Suprapubic skin (tissue), 4 donors: ENCODE results near the gene EVX1. TPM values are rescaled to one million over a fixed set of nuclear protein-coding genes. Genes with fewer than 3 reads are reported as not detected.

Experiments used
- DNase-seq, 2 donors: peaks; one replicate each; pipeline ENCODE4 v3.0.0-alpha.2; 2019; ENCODE audit warnings: low spot score in 2 of 2
- H3K27ac ChIP-seq: fragments of 200-600 bp; sonication (generic); one replicate; pipeline ENCODE4 v1.5.1; 2019
- H3K27me3 ChIP-seq: fragments of 200-600 bp; sonication (generic); one replicate; pipeline ENCODE4 v1.5.1; 2019
- H3K36me3 ChIP-seq: fragments of 200-600 bp; sonication (generic); one replicate; pipeline ENCODE4 v1.5.1; 2019
- H3K4me1 ChIP-seq: fragments of 200-600 bp; sonication (generic); one replicate; pipeline ENCODE4 v1.5.1; 2019
- H3K4me3 ChIP-seq: fragments of 200-600 bp; sonication (generic); one replicate; pipeline ENCODE4 v1.5.1; 2019; ENCODE audit warnings: mild to moderate bottlenecking
- H3K9me3 ChIP-seq: fragments of 200-600 bp; sonication (generic); one replicate; pipeline ENCODE4 v1.5.1; 2019
- EP300 ChIP-seq: sonication (generic); formaldehyde crosslinking; IDR thresholded peaks from one replicate; pipeline ENCODE4 v1.6.1; 2017; ENCODE audit warnings: antibody characterized with exemption
- POLR2A ChIP-seq, 2 donors: fragments of 450-650 bp; IDR thresholded peaks; one replicate each; pipeline ENCODE4 v1.6.1; 2017; ENCODE audit warnings: antibody characterized with exemption in 2 of 2, mild to moderate bottlenecking in 2 of 2, moderate library complexity in 2 of 2
- POLR2AphosphoS5 ChIP-seq, 3 donors: sonication (generic); formaldehyde crosslinking; IDR thresholded peaks; one replicate each; pipeline ENCODE4 v1.6.1; 2017; ENCODE audit warnings: antibody characterized with exemption in 3 of 3
- WGBS: methylation state at CpG from one replicate; pipeline ENCODE4 v1.1.5; 2018; 5-methylcytosine and 5-hydroxymethylcytosine counted together
- total RNA-seq, 4 donors: library from RNA; depleted of rRNA; stranded (reverse); fragments of >200 nt; gene quantifications; one replicate each; pipeline ENCODE4 v1.1.0, GENCODE V29; 2016
- TF ChIP-seq, protein P1 (sequence below), 2 donors: fragments of 200-600 bp in 1 of 2; fragments of 450-650 bp in 1 of 2; sonication (generic) in 1 of 2; IDR thresholded peaks; one replicate each; pipeline ENCODE4 v1.5.1; 2016 to 2019; ENCODE audit warnings: antibody characterized with exemption in 2 of 2, mild to moderate bottlenecking in 1 of 2, moderate library complexity in 1 of 2

Gene EVX1
- total RNA-seq, 4 donors from 2014 or later = not detected

DNA sequence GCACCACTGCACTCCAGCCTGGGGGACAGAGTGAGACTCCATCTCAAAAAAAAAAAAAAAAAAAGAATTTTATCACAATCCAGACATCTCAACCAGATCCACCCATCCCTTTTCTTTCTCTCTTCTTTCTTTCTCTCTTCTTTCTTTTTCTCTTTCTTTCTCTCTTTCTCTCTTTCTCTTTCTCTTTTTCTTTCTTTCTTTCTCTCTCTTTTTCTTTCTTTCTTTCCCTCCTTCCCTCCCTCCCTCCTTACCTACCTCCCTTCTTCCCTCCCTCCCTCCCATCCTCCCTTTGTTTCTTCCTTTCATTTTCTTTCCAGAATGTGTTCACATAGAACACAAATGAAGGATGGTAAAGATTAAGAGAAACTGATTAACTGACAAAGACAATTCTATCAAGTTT is 24.7 kb upstream of the EVX1 start:
- H3K27me3 ChIP-seq = peaks cover 92% of the 10 kb centered on the region
- TF ChIP-seq, protein P1, sequence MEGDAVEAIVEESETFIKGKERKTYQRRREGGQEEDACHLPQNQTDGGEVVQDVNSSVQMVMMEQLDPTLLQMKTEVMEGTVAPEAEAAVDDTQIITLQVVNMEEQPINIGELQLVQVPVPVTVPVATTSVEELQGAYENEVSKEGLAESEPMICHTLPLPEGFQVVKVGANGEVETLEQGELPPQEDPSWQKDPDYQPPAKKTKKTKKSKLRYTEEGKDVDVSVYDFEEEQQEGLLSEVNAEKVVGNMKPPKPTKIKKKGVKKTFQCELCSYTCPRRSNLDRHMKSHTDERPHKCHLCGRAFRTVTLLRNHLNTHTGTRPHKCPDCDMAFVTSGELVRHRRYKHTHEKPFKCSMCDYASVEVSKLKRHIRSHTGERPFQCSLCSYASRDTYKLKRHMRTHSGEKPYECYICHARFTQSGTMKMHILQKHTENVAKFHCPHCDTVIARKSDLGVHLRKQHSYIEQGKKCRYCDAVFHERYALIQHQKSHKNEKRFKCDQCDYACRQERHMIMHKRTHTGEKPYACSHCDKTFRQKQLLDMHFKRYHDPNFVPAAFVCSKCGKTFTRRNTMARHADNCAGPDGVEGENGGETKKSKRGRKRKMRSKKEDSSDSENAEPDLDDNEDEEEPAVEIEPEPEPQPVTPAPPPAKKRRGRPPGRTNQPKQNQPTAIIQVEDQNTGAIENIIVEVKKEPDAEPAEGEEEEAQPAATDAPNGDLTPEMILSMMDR (IDR thresholded peaks at IDR 0.05) = no peak
- TF ChIP-seq POLR2AphosphoS5 (IDR thresholded peaks at IDR 0.05) (no peak), POLR2A (IDR thresholded peaks at IDR 0.05) (no peak), EP300 (no peak)

GRCh38 chr7:27219821-27220220 is 22.8 kb upstream of the EVX1 start:
- Histone ChIP-seq H3K27me3 (peaks cover 92% of the 10 kb centered on the region), H3K36me3 (no peaks in the 10 kb centered on the region), H3K4me3 (no peak overlapping the region), H3K4me1 (no peaks in the 10 kb centered on the region), H3K9me3 (no peaks in the 10 kb centered on the region), H3K27ac (no peak overlapping the region)
- TF ChIP-seq, protein P1 (IDR thresholded peaks at IDR 0.05) = no peak
- TF ChIP-seq EP300 (no peak), POLR2AphosphoS5 (IDR thresholded peaks at IDR 0.05) (no peak), POLR2A (IDR thresholded peaks at IDR 0.05) (no peak)
- 80% methylated on average over 4 of the region's 4 CpGs for WGBS
- no peak for DNase-seq

More for the DNA sequence above, 24.7 kb upstream of the EVX1 start:
- Histone ChIP-seq H3K9me3 (no peaks in the 10 kb centered on the region), H3K36me3 (no peaks in the 10 kb centered on the region), H3K4me3 (no peak overlapping the region), H3K4me1 (peaks cover 5% of the 10 kb centered on the region), H3K27ac (no peak overlapping the region)
- no peak for DNase-seq

DNA sequence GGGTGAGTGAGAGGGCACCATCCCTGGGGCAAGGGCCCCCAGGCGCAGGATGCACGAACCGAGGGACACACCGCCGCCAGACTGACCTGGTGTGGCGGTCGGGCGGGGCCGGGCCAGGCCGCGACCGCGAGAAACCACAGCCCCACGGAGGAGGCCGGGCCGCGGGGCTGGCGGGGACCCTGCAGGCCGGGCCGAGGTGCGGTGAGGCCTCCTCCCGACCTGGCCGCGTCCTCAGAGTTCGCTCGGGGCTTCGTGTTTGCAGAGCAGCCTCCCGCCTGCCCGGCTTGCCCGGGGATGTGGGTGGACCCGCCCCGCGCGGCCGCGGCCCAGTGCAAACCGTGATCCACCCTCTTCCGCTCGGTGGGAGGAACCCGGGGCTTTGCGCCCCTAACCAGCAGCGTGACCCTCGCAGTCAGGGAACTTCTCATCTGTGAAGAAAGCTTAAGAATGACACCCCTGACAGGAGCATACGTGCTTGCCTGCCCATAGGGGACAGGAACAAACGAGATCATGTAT is 22.1 kb upstream of the EVX1 start:
- whole genome bisulfite sequencing = 53% methylated on average over 27 of the region's 45 CpGs
- DNase-seq = no peak
- Histone ChIP-seq H3K36me3 (no peaks in the 10 kb centered on the region), H3K4me1 (peaks cover 5% of the 10 kb centered on the region), H3K4me3 (no peak overlapping the region), H3K27ac (no peak overlapping the region), H3K27me3 (peaks cover 95% of the 10 kb centered on the region), H3K9me3 (no peaks in the 10 kb centered on the region)
- no peak for TF ChIP-seq EP300
- no peak for TF ChIP-seq POLR2A (IDR thresholded peaks at IDR 0.05)

DNA sequence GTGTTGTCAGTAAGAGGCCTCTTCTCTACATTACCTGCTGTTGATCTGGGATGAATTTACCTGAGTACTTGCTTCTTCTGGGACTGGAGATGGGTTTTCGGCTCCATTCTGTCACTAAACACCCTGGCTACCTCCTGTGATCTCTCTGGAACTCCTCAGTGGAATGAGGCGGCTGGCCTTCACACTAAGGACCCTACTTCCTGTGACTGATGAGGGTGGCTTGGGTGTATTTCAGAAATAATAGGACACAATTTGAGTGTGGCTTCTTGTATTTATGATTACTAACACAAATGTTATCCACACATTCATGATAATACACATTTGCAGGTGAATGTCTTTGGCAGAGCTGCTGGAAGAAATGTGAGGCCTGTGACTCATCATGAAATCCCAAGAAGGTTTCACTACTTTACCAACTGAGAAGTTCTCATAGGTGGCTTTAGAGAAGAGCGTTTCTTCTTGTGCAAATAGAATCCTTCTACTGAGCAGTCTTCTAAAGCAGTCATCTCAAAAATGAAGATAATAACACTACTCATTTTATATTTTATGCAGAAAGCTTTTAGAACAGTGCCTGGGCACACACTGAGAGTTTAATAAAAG is 21.3 kb upstream of the EVX1 start:
- TF ChIP-seq POLR2AphosphoS5 (IDR thresholded peaks at IDR 0.05) (no peak), EP300 (no peak), POLR2A (IDR thresholded peaks at IDR 0.05) (no peak)
- TF ChIP-seq, protein P1 (IDR thresholded peaks at IDR 0.05) = no peak
- whole genome bisulfite sequencing = 97% methylated on average over 3 of the region's 3 CpGs
- no peak overlapping the region for H3K4me3 ChIP-seq
- no peak overlapping the region for H3K27ac ChIP-seq
- no peaks in the 10 kb centered on the region for H3K9me3 ChIP-seq
- no peak for DNase-seq
- H3K4me1 ChIP-seq = peaks cover 8% of the 10 kb centered on the region
- peaks cover 95% of the 10 kb centered on the region for H3K27me3 ChIP-seq
- no peaks in the 10 kb centered on the region for H3K36me3 ChIP-seq

DNA sequence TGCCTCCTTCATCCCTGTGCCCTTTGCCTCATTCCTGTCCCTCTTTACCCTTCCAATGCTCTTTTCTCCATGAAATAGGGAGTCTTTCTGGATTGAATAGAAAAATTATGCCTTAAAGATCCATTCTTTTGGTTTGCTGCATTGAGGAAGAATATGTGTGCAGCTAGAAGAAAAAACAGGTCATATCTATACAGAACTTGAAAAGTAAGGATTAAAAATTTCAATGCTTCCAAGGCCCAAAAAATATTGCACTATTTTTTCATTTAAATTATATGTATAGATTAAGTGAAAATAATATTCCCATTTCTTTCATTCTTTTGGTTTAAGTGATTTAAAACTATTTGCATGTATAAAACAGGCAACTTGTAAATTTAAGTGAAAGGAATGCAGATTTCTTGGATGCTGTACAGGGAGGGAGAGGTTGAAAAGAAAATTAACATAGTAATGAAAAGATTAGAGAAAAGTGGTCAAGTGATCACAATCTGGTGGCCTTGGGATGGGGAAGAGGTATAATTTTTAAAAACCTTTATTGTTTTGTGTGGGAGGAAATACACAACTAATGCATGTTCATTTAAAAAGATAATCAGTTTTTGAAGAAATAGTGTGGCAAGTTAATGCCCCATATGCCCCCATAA is 18.5 kb upstream of the EVX1 start:
- peaks cover 88% of the 10 kb centered on the region for H3K27me3 ChIP-seq
- H3K36me3 ChIP-seq = no peaks in the 10 kb centered on the region
- DNase-seq = no peak
- H3K4me1 ChIP-seq = peaks cover 8% of the 10 kb centered on the region
- no peak overlapping the region for H3K4me3 ChIP-seq
- no peak overlapping the region for H3K27ac ChIP-seq
- no peaks in the 10 kb centered on the region for H3K9me3 ChIP-seq
- TF ChIP-seq POLR2AphosphoS5 (IDR thresholded peaks at IDR 0.05) = no peak
- no peak for TF ChIP-seq EP300
